Gastroesophageal sphincter (tissue), 4 donors: Measurements from ENCODE around the gene SSUH2. TPM values are rescaled to one million over a fixed set of nuclear protein-coding genes. Genes with fewer than 3 reads are reported as not detected.

Source experiments
- ATAC-seq: fragments of 150-250 bp; one replicate; pipeline ENCODE4 v1.9.1; 2016; ENCODE audit warnings: mild to moderate bottlenecking, moderate library complexity
- H3K27ac ChIP-seq, 4 donors: fragments of 200-600 bp; sonication (generic) in 3 of 4; 1 replicate in 3 of 4; 2 replicates in 1 of 4; pipeline ENCODE4 v1.5.1; 2016 to 2019
- H3K27me3 ChIP-seq: fragments of 200-600 bp; sonication (generic); one replicate; pipeline ENCODE4 v1.5.1; 2019
- H3K36me3 ChIP-seq, 2 donors: fragments of 200-600 bp; sonication (generic); one replicate each; pipeline ENCODE4 v1.5.1; 2019; ENCODE audit warnings: control low read depth in 1 of 2
- H3K4me1 ChIP-seq, 3 donors: fragments of 200-600 bp; sonication (generic); 1 replicate in 2 of 3; 2 replicates in 1 of 3; pipeline ENCODE4 v1.5.1; 2016 to 2019; ENCODE audit warnings: control low read depth in 2 of 3
- H3K4me3 ChIP-seq, 2 donors: fragments of 200-600 bp; sonication (generic); one replicate each; pipeline ENCODE4 v1.5.1; 2019; ENCODE audit warnings: mild to moderate bottlenecking in 1 of 2, moderate library complexity in 1 of 2
- H3K9me3 ChIP-seq, 3 donors: fragments of 200-600 bp; sonication (generic); one replicate each; pipeline ENCODE4 v1.5.1; 2017 to 2019; ENCODE audit warnings: control low read depth in 2 of 3
- EP300 ChIP-seq: sonication (generic); formaldehyde crosslinking; IDR thresholded peaks from one replicate; pipeline ENCODE4 v1.6.1; 2017; ENCODE audit warnings: antibody characterized with exemption, mild to moderate bottlenecking
- POLR2A ChIP-seq, 2 donors: fragments of 450-650 bp; IDR thresholded peaks; one replicate each; pipeline ENCODE4 v1.6.1; 2017; ENCODE audit warnings: antibody characterized with exemption in 2 of 2, mild to moderate bottlenecking in 2 of 2, moderate library complexity in 1 of 2
- POLR2AphosphoS5 ChIP-seq: sonication (generic); formaldehyde crosslinking; IDR thresholded peaks from one replicate; pipeline ENCODE4 v1.6.1; 2017; ENCODE audit warnings: antibody characterized with exemption
- WGBS, 2 donors: methylation state at CpG; one replicate each; pipeline ENCODE4 v1.1.5; 2018; ENCODE audit warnings: low coverage in 1 of 2; 5-methylcytosine and 5-hydroxymethylcytosine counted together
- total RNA-seq, 4 donors: library from RNA; depleted of rRNA; stranded (reverse); fragments of >200 nt; gene quantifications; one replicate each; pipeline ENCODE4 v1.1.0, GENCODE V29; 2016
- TF ChIP-seq, protein P1 (sequence below), 4 experiments: fragments of 200-600 bp in 2 of 4; fragments of 450-650 bp in 2 of 4; sonication (generic) in 1 of 4; IDR thresholded peaks; one replicate each; pipeline ENCODE4 v1.5.1; 2017 to 2019; ENCODE audit warnings: antibody characterized with exemption in 4 of 4, mild to moderate bottlenecking in 2 of 4, moderate library complexity in 2 of 4

Gene SSUH2
- total RNA-seq, 4 donors from 2014 or later, result 0.27 to 3.8 TPM; not detected in 2

- no peaks in the 10 kb centered on the region for H3K27me3 ChIP-seq
- no peak overlapping the region for H3K27ac ChIP-seq
- TF ChIP-seq EP300, result no peak
- no peaks in the 10 kb centered on the region for H3K4me1 ChIP-seq
- ATAC-seq, result no peak
- H3K36me3 ChIP-seq, result no peaks in the 10 kb centered on the region
- H3K4me3 ChIP-seq, result no peak overlapping the region
- no peaks in the 10 kb centered on the region for H3K9me3 ChIP-seq
- 76 to 100% methylated on average over 1 to 2 of the region's 2 CpGs for WGBS, 2 donors
These were observed 2.6 kb downstream of the SSUH2 start for GRCh38 chr3:8642001-8642400.

- Histone ChIP-seq H3K36me3 (no peaks in the 10 kb centered on the region), H3K9me3 (peaks cover 0 to 3% (median 0%) of the 10 kb centered on the region in 3 donors), H3K27ac (no peak overlapping the region), H3K27me3 (no peaks in the 10 kb centered on the region), H3K4me1 (no peaks in the 10 kb centered on the region), H3K4me3 (no peak overlapping the region)
- WGBS, 2 donors, result 83% methylated on average over 2 of the region's 7 CpGs; no CpG with 5 or more reads in 1 of the 2 donors
- TF ChIP-seq, protein P1, sequence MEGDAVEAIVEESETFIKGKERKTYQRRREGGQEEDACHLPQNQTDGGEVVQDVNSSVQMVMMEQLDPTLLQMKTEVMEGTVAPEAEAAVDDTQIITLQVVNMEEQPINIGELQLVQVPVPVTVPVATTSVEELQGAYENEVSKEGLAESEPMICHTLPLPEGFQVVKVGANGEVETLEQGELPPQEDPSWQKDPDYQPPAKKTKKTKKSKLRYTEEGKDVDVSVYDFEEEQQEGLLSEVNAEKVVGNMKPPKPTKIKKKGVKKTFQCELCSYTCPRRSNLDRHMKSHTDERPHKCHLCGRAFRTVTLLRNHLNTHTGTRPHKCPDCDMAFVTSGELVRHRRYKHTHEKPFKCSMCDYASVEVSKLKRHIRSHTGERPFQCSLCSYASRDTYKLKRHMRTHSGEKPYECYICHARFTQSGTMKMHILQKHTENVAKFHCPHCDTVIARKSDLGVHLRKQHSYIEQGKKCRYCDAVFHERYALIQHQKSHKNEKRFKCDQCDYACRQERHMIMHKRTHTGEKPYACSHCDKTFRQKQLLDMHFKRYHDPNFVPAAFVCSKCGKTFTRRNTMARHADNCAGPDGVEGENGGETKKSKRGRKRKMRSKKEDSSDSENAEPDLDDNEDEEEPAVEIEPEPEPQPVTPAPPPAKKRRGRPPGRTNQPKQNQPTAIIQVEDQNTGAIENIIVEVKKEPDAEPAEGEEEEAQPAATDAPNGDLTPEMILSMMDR (IDR thresholded peaks at IDR 0.05), result no peak
- ATAC-seq, result no peak
These were observed 3.1 kb downstream of the SSUH2 start for GRCh38 chr3:8641472-8641871.

- H3K4me1 ChIP-seq, result no peaks in the 10 kb centered on the region
- no peak for ATAC-seq
- 83% methylated on average over 1 of the region's 1 CpG; no CpG with 5 or more reads in 1 of the 2 donors for WGBS, 2 donors
- H3K4me3 ChIP-seq, result no peak overlapping the region
- TF ChIP-seq, protein P1 (IDR thresholded peaks at IDR 0.05), result no peak
- TF ChIP-seq POLR2A (IDR thresholded peaks at IDR 0.05) (no peak), EP300 (no peak), POLR2AphosphoS5 (no peak)
- H3K27me3 ChIP-seq, result no peaks in the 10 kb centered on the region
- H3K36me3 ChIP-seq, result no peaks in the 10 kb centered on the region
- H3K27ac ChIP-seq, result no peak overlapping the region
- peaks cover 0 to 7% (median 0%) of the 10 kb centered on the region in 3 donors for H3K9me3 ChIP-seq
These were observed 4.4 kb downstream of the SSUH2 start for GRCh38 chr3:8640223-8640622.

- TF ChIP-seq POLR2A (IDR thresholded peaks at IDR 0.05) (no peak), POLR2AphosphoS5 (no peak), EP300 (no peak)
- TF ChIP-seq, protein P1 (IDR thresholded peaks at IDR 0.05), result no peak
- H3K4me1 ChIP-seq, result no peaks in the 10 kb centered on the region
- H3K27ac ChIP-seq, result no peak overlapping the region
- peaks cover 0 to 7% (median 0%) of the 10 kb centered on the region in 3 donors for H3K9me3 ChIP-seq
- no peak overlapping the region for H3K4me3 ChIP-seq
- ATAC-seq, result no peak
- WGBS, 2 donors, result 71 to 78% methylated on average over 5 to 7 of the region's 7 CpGs
- no peaks in the 10 kb centered on the region for H3K27me3 ChIP-seq
- no peaks in the 10 kb centered on the region for H3K36me3 ChIP-seq
These were observed 5.0 kb downstream of the SSUH2 start for GRCh38 chr3:8639659-8640000.

- Histone ChIP-seq H3K4me3 (no peak overlapping the region), H3K9me3 (peaks cover 0 to 7% (median 0%) of the 10 kb centered on the region in 3 donors), H3K4me1 (no peaks in the 10 kb centered on the region), H3K36me3 (no peaks in the 10 kb centered on the region), H3K27me3 (no peaks in the 10 kb centered on the region), H3K27ac (no peak overlapping the region)
- ATAC-seq, result peak; percentile 56
- no peak for TF ChIP-seq POLR2AphosphoS5
- TF ChIP-seq EP300, result no peak
- TF ChIP-seq, protein P1 (IDR thresholded peaks at IDR 0.05), result no peak
- 68 to 85% methylated on average over 8 to 12 of the region's 13 CpGs for WGBS, 2 donors
These were observed 5.5 kb downstream of the SSUH2 start for GRCh38 chr3:8638994-8639658.
